Cerebellar nuclear complex (tissue), 1 donor: ENCODE results near the gene ADAMTS17.
"Not testable (repeated sequence)": the region's sequence is repeated elsewhere in the genome, so short reads cannot be mapped to it uniquely, and the experiment has no call there.

Experiments
- DNase-seq, 2 experiments: peaks; one replicate each; lab custom pipeline; 2025; lab: John Stamatoyannopoulos, UW

Gene ADAMTS17

GRCh38 chr15:99980752-99981151 is 361.0 kb downstream of the ADAMTS17 start:
- no peak for DNase-seq

- not testable (repeated sequence) for DNase-seq
Observed at GRCh38 chr15:99979886-99980285, 361.9 kb downstream of the ADAMTS17 start.

- no peak for DNase-seq
Observed at GRCh38 chr15:99979371-99979770, 362.4 kb downstream of the ADAMTS17 start.

GRCh38 chr15:99978426-99978825 is 363.3 kb downstream of the ADAMTS17 start:
- DNase-seq, result no peak

- no peak for DNase-seq
Observed at GRCh38 chr15:99977929-99978328, 363.8 kb downstream of the ADAMTS17 start.

DNA sequence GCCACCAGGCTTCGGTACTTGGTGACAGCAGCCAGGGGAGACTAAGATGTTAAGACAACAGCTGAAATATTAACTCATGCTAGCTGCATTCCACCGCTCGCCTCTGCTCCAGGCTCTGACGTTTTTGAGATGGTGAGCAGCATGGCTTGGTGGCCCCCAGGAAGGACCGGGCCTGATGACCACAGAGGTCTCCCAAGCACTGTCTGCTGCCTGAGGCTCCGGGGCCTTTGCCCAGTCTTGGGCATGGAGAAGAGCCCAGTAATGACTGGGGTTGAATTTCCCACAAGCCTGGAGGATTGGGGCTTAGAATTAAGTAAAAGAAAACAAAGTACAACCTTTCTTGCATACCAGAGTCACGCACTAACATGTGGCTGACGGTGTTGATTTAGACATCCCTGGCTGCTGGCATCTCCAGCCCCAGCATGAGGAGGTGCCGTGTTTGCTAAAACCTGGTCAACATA is 364.9 kb downstream of the ADAMTS17 start:
- no peak for DNase-seq

GRCh38 chr15:99976000-99976399 is 365.8 kb downstream of the ADAMTS17 start:
- DNase-seq, result no peak

GRCh38 chr15:99974246-99974645 is 367.5 kb downstream of the ADAMTS17 start:
- DNase-seq, result no peak

GRCh38 chr15:99973351-99973750 is 368.4 kb downstream of the ADAMTS17 start:
- DNase-seq, result no peak

DNA sequence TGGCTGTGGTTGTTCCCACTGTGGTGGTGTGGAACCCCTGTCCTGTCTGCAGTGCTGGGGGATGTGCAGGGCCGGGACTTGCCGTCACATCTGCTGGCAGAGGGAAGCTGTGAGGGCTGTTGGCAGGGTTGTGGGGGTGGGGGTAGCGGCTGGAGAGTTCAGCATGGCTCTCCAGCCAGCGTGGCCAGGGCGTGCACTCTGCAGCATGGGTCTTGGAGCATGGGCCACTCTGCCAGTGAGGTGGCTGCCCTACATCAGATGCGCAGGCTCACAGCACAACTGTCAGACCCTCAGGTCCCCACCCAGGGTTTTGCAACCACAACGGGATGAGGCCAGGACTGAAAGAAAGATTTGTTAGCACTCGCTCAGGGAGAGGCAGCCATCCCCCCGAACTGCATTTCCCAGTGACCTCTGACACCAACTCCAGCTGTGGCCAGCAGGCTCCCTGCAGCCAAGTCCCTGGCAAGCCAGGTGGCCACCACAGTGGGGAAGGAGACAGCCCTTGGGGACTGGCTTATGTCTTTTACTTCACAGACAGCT is 370.8 kb downstream of the ADAMTS17 start:
- DNase-seq, result no peak

DNA sequence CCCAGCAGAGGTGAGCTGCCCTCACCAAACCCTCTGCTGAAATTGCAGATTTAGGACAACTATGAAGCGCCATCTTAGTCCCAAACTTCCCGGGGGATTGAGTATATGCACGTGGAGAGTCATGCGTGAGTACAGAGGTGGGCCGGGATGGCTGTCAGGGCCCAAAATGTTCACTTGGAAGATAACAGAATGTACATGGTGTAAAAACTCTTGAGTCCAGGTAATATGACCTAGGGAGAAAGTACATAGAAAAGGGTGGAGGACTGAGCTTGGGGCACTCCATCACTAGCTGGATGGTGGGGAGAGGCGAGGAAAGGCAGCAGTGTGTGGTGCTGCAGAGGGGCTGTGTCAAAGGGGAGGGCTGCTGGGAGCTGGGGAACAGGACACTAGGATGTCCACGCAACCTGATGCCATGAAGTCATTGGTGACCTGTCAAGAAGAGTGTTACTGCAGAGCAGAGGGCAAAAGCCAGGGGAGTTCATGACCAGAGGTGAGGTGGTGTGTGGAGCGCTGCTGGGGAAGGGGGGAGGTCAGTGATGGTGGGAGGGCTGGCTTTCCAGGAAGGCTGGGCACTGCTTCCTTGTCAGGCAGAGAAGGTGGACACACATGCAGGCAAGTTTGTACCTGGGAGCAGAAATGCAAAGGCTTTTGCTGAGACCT is 372.4 kb downstream of the ADAMTS17 start:
- DNase-seq, result no peak

DNA sequence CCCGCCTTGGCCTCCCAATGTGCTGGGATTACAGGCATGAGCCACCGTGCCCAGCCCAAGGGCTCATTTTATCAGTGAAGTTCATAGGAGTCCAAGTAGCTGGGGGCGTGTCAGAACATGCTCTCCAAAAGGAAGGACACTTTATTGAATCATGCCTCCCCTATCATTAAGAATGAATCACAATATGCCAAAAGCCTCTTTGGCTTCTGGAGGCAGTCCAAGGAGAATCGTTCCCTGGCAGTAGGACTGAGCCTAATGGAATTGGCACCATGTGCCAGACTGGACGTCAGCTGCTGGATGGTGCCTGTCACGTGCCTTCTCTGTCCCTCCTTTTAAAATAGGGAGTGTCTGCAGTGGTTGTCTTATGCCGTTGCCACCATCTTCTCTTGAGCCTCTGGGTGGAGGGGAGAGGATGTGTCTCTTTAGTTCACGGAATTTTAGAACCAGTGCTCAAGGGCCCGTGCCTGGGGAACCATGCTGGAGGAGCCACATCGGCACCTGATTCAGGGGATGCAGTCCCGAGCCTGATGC is 373.9 kb downstream of the ADAMTS17 start:
- no peak for DNase-seq

- DNase-seq, result no peak
Observed at GRCh38 chr15:99966815-99967214, 375.0 kb downstream of the ADAMTS17 start.

DNA sequence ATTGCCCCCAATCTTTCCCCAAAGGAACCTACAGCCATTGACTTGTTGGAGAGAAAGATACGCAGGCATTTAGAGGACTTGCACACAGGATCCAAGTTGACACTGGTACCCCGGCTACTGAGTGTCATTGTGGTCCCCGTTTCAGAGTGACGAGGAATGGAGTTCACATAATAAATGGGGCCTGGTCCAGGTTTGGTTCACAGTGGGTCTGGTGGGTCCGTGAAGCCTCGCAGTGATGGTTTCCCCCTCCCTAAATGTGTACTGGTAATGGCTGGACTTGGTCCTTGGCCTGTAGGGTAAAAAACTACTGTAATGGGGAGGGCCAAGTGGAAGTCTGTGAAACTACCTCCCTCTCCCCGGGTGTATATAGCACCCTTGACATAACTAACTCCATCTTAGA is 376.4 kb downstream of the ADAMTS17 start:
- no peak for DNase-seq

DNA sequence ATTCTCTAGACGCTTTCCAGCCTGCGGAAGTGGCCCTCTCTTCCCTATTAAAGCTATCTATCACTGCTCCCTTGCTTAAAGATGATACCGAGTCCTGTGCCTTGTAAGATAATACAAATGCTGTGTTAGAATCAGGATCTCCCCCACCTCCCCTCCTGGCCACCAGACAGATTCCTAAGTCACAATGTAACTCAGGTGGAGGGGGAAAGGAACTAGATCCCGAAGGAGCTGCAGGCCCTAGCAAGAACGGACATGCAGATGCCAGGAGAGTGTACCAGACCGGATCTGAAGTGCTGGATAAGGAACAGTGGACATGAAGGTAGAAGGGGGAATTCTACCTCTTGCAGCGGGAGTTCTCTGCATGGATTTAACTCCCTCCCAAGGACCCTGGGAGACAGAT is 377.8 kb downstream of the ADAMTS17 start:
- no peak for DNase-seq

GRCh38 chr15:99963096-99963825 is 378.5 kb downstream of the ADAMTS17 start:
- DNase-seq, result no peak

GRCh38 chr15:99962006-99962561 is 379.7 kb downstream of the ADAMTS17 start:
- DNase-seq, result no peak

DNA sequence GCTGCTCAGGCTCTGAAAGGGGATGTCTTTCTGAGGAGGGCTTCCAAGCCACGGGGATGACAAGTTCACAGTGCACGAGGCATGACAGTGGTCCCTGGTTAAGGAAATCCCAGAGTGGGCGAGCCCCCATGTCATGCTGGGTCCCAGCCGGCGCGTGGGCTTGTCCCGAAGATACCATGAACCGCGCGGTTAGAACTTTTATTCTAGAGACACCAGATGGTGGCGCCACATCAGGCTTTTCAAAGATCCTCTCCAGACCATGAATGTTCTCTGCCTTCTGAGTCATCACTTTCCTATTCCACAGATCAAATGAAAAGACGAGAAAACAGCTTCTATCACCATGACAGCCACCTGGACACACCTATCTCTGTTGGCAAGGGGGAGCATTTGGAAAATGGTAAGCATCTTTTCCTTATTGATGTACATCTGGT is 380.7 kb downstream of the ADAMTS17 start:
- no peak for DNase-seq

DNA sequence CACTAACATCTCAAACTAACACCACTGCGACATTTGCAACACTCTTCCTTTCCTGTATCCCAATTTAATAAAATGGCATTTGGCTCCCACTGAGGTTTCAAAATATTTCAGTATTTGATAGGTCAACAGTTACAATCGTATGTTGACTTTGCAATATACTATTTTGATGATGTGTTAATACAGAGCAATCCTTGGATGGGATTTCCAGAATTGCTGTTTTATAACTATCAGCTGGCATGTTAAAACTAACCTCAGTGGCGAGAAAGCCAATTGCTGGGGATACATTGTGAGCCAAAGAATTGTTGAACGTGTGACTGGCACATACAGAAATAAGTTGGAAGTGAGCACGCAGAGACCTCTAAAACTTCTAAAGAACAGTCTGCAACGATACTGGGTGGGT is 382.4 kb downstream of the ADAMTS17 start:
- no peak for DNase-seq

GRCh38 chr15:99958426-99959097 is 383.2 kb downstream of the ADAMTS17 start:
- DNase-seq, result no peak

GRCh38 chr15:99957642-99958013 is 384.1 kb downstream of the ADAMTS17 start:
- no peak for DNase-seq
